HG03103 (cell line): ENCODE measurements around the gene UIMC1.

Experiments
- ATAC-seq: cut with Tn5 transposase; IDR thresholded peaks from one replicate; pipeline ENCODE4 v1.9.1; 2021; ENCODE audit warnings: low read depth; ENCODE audit not compliant: unreplicated experiment

Gene UIMC1

DNA sequence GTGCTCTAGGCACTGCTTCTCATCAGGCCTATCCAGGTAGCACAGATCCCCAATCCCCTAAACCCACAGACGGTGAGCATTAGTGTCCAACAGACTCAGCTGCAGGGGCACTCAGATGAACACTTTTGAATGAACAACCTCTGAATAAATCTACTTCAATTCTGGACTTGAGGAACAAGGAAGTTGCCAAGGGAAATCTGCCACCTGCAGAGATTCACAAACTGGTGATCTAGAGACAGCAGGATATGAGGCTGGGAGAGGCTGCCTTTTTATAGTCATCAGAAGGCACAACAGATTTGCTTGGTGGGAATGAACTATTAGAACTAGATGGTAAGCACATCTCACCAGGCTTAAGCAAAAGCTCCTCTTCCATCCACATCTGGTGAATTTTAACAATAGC is 100.5 kb downstream of the UIMC1 start:
- no peak for ATAC-seq

GRCh38 chr5:176904276-176904675 is 102.3 kb downstream of the UIMC1 start:
- no peak for ATAC-seq

GRCh38 chr5:176902911-176903664 is 103.5 kb downstream of the UIMC1 start:
- ATAC-seq: no peak

GRCh38 chr5:176902102-176902814 is 104.3 kb downstream of the UIMC1 start:
- ATAC-seq: no peak

- ATAC-seq: peak; percentile 49
Measured at GRCh38 chr5:176901260-176902101, 105.1 kb downstream of the UIMC1 start.

DNA sequence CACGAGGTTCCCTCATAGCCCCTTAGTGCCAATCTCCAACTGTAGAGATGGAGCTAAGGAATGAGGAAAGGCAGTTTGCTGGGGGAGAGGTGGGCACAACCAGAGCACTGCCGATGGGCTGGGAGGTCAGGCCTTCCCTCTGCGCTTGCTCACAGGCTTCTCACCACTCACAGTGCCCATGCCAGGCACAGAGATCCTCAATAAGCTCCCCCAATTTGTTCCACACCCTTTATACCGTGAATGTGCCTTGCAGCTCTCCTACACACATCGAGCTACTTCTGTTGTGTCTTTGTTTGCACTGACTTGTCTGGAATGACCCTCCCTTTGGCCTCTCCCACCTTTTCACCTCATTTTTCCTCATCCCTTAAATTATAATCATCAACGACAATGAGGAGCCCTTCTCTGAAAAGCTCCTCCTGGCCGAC is 105.8 kb downstream of the UIMC1 start:
- no peak for ATAC-seq

GRCh38 chr5:176899946-176900779 is 106.4 kb downstream of the UIMC1 start:
- no peak for ATAC-seq

- no peak for ATAC-seq
Measured at GRCh38 chr5:176899296-176899891, 107.2 kb downstream of the UIMC1 start, which contains the start of gene HK3. TSS of gene HK3 (minus strand) at chr5:176899346. CDS start at chr5:176896159, 3,187 bp downstream.

- no peak for ATAC-seq
Measured at GRCh38 chr5:176897263-176897662, 109.3 kb downstream of the UIMC1 start.

- no peak for ATAC-seq
Measured at GRCh38 chr5:176895831-176896230, 110.7 kb downstream of the UIMC1 start.

DNA sequence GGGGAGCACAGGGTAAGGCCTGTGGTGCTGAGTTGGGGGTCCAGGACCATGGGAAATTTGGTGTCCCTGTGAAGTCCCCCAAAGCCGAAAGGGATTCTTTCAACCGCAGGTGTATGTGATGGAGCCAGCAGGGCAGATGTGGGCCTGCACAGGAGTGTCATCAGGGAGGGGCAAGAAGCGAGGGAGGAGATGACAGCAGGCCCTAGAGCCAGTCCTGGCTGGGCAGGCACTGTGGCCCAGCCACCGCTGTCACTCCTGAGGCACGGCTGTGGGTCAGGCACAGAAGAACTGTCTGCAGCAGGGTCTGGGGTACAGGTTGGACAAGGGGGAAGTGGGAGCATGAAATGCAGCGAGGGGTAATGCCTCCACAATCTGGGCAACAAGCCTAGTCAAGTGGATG is 112.3 kb downstream of the UIMC1 start:
- ATAC-seq: no peak

DNA sequence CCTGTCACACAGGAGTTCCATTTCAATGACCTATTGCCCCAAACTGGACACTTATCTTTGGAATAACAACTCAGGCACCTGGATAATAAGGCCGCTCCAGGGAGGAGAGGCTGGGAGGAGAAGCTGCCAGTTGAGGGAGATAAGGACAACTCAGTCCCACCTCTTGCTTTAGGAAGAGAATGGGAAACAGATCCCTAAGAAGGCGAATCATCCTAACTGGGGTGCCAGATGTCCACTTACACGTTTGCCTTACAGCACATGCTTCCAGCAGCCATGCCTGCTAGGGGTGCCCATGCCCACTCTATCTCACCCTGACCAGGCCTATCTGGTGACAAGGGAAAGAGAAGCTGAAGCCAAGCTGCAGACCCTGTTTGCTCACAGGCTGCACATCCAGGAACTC is 113.9 kb downstream of the UIMC1 start:
- ATAC-seq: no peak

GRCh38 chr5:176891331-176891958 is 115.1 kb downstream of the UIMC1 start:
- ATAC-seq: no peak

DNA sequence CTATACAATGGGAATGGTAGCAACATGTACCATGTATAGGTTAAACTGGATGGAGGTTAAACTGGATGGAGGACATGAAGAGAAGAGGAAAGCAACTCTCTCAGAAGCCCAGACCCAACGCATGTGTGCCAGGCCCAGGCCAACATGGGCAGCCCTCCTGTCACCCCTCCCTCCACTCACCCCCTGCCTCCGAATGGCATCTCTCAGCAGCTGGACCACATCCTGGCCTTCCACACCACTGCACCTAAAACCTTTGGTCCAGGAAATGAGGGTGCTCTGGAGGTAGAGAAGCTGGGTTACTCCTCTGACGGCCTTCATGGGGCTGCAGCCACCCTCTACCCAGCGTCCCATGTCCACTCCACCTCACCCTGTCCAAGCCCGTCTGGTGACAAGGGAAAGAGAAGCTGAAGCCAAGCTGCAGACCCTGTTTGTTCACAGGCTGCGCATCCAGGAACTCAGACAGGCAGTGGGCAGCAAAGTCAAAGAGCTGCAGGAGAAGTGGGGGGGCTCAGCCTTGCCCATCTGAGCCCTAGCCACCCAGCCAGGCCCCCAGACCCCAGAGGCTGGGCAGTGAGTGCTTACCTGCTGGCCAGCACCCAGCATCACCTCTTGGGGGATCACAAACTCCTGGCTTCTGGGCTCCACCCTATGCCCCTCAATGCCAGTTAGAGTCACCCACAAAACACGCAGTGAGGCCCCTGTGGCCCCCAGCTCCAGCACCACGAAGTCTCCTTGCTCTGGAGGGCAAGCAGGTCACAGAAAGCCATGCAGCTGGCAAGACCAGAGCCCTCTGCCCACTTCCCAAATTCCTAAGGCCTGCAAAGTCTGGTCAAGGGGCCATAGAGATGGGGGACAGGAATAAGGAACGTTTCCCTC is 115.9 kb downstream of the UIMC1 start:
- no peak for ATAC-seq

DNA sequence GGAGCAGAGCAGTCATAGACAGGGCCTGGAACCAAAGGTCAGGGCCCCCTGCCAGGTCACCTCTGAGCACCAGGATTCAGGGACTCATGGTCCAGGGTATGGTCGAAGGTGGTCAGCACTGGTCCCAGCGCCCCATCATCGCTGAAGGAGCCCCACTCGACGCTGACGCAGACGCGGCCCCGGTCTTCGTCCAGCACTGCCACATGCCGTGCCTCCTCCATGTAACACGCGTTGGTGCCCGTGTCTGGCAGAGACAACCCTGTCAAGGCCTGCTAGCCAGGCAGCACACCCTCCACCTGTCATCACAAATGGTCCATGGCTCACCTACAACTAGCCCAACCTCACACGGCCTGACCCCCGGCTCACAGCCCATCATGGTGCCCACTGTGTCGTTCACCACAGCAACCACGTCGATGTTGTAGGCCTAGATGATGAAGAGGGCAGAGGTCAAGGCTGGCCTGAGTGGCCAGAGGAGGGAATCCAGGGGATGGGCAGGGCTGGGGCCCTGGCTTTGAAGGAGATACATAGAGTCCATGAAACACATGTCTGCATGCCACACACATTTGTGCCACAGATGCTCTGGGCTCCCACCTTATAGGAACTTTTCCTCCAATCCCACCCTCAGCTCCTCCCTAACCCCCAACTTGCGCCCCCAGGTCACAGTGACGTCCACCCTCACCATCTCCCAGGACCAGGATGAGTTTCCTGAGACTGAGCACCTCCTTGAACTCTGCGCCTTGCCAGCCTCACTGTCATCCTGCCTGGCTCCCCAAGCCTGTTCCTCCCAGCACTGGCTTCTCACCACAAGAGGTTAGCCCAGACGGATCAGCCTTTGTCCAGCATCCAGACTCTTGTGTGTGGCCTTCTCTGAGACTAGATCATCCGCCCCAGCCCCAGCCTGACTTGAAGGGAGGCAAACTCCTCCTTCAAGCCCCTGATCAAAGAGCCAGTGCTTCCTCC is 117.0 kb downstream of the UIMC1 start:
- ATAC-seq: no peak

DNA sequence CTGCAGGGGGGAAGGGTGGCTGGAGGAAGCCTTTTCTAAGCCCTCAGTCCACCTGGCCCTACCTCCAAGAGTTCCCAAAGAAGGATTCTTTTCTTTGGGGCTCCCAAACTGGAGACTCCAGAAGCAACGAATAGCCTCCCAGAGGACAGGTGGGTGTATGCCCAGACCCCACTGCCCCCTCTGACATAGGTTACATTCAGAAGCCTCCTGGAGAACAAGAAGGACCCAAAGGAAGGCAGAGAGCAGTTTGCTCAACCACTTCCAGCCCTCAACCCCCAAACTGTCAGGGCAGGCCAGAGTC is 117.8 kb downstream of the UIMC1 start:
- ATAC-seq: no peak

- ATAC-seq: no peak
Measured at GRCh38 chr5:176888016-176888864, 118.3 kb downstream of the UIMC1 start.
